Jurkat, Clone E6-1 (cell line): ENCODE results near the gene FARS2. TPM values are rescaled to one million over a fixed set of nuclear protein-coding genes. Genes with fewer than 3 reads are reported as not detected.
A peak's percentile ranks its signal among the peaks of the same experiment; 100 is the strongest.

Source experiments
- DNase-seq: peaks from one replicate; pipeline ENCODE4 v3.0.0-alpha.2; 2011; ENCODE audit warnings: low read depth, low spot score
- H3K4me3 ChIP-seq: 2 replicates; pipeline ENCODE4 v1.5.1; 2011; ENCODE audit warnings: mild to moderate bottlenecking, low read length, control low read depth, moderate library complexity
- polyA plus RNA-seq: library from polyadenylated mRNA; unstranded; fragments of >200 nt; gene quantifications from one replicate; pipeline ENCODE4 v1.2.1, GENCODE V29; 2012; ENCODE audit warnings: missing spikeins; ENCODE audit not compliant: insufficient read length, insufficient read depth

The FARS2 gene
- polyA plus RNA-seq: 18.2 TPM

- DNase-seq: peak; percentile 73
- H3K4me3 ChIP-seq: peak within 1 kb of the TSS; percentile 90
These were observed at the start of gene FARS2, which contains the start of gene LYRM4 for GRCh38 chr6:5260661-5261544. FARS2 (plus strand) TSS chr6:5261513. LYRM4 (minus strand) TSS chr6:5260950; CDS start chr6:5260733, 217 bp downstream.

- H3K4me3 ChIP-seq: no peak overlapping the region
- DNase-seq: no peak
These were observed 47.5 kb upstream of the FARS2 start for GRCh38 chr6:5213836-5214235.

- no peak for DNase-seq
- H3K4me3 ChIP-seq: no peak overlapping the region
These were observed 46.7 kb upstream of the FARS2 start for GRCh38 chr6:5214570-5215052.

- DNase-seq: no peak
- no peak overlapping the region for H3K4me3 ChIP-seq
These were observed 46.2 kb upstream of the FARS2 start for GRCh38 chr6:5215159-5215558.

- no peak overlapping the region for H3K4me3 ChIP-seq
- DNase-seq: no peak
These were observed 45.5 kb upstream of the FARS2 start for GRCh38 chr6:5215799-5216198.

GRCh38 chr6:5217356-5217755 lies 44.0 kb upstream of the FARS2 start:
- H3K4me3 ChIP-seq: no peak overlapping the region
- no peak for DNase-seq

- no peak for DNase-seq
- H3K4me3 ChIP-seq: no peak overlapping the region
These were observed 42.2 kb upstream of the FARS2 start for GRCh38 chr6:5219011-5219691.

- H3K4me3 ChIP-seq: no peak overlapping the region
- DNase-seq: no peak
These were observed 40.9 kb upstream of the FARS2 start for GRCh38 chr6:5220443-5220842.

GRCh38 chr6:5223309-5223708 lies 38.0 kb upstream of the FARS2 start:
- H3K4me3 ChIP-seq: no peak overlapping the region
- DNase-seq: no peak

GRCh38 chr6:5229356-5229755 lies 32.0 kb upstream of the FARS2 start:
- DNase-seq: no peak
- no peak overlapping the region for H3K4me3 ChIP-seq

GRCh38 chr6:5230081-5230480 lies 31.2 kb upstream of the FARS2 start:
- no peak for DNase-seq

GRCh38 chr6:5231289-5231688 lies 30.0 kb upstream of the FARS2 start:
- DNase-seq: no peak
- no peak overlapping the region for H3K4me3 ChIP-seq

More at GRCh38 chr6:5230081-5230480, 31.2 kb upstream of the FARS2 start:
- H3K4me3 ChIP-seq: no peak overlapping the region

GRCh38 chr6:5234874-5235273 lies 26.4 kb upstream of the FARS2 start:
- no peak overlapping the region for H3K4me3 ChIP-seq
- DNase-seq: no peak

- H3K4me3 ChIP-seq: no peak overlapping the region
- no peak for DNase-seq
These were observed 25.5 kb upstream of the FARS2 start for GRCh38 chr6:5235830-5236229.

- H3K4me3 ChIP-seq: no peak overlapping the region
- no peak for DNase-seq
These were observed 23.5 kb upstream of the FARS2 start for GRCh38 chr6:5237805-5238204.

- H3K4me3 ChIP-seq: no peak overlapping the region
- DNase-seq: no peak
These were observed 23.0 kb upstream of the FARS2 start for GRCh38 chr6:5238336-5238735.

- H3K4me3 ChIP-seq: no peak overlapping the region
- no peak for DNase-seq
These were observed 20.1 kb upstream of the FARS2 start for GRCh38 chr6:5241252-5241651.

GRCh38 chr6:5243069-5243468 lies 18.2 kb upstream of the FARS2 start:
- H3K4me3 ChIP-seq: no peak overlapping the region
- DNase-seq: no peak

GRCh38 chr6:5246141-5247097 lies 14.9 kb upstream of the FARS2 start:
- H3K4me3 ChIP-seq: no peak overlapping the region
- DNase-seq: no peak
